ENCODE results near the gene NLK. TPM values are rescaled to one million over a fixed set of nuclear protein-coding genes. Genes with fewer than 3 reads are reported as not detected.

NLK gene
- total RNA-seq, 2 experiments from 2014 or later: 12.9 TPM

GRCh38 chr17:28038802-28039201 lies 3.7 kb upstream of the NLK start:
- ChIA-PET CTCF (no interaction called here), POLR2A (no interaction called here)

- POLR2A ChIA-PET: no interaction called here
- CTCF ChIA-PET: no interaction called here
These were observed 3.2 kb upstream of the NLK start for GRCh38 chr17:28039251-28039650.

- POLR2A ChIA-PET: no interaction called here
These were observed 2.1 kb upstream of the NLK start for GRCh38 chr17:28040406-28040805.

GRCh38 chr17:28041068-28041843 lies 1.2 kb upstream of the NLK start:
- ChIA-PET POLR2A (interaction anchor here (0.6 to 1.2 kb wide), 6 partner anchors 44 to 591 kb away, joined by 3 to 6 read pairs (median 3); partner anchors contain the start of genes IFT20 and TNFAIP1), CTCF (interaction anchor here (1.3 kb wide), 1 partner anchor 40 kb away, joined by 3 read pairs; no protein-coding TSS in a partner anchor)

More at GRCh38 chr17:28040406-28040805, 2.1 kb upstream of the NLK start:
- CTCF ChIA-PET: interaction anchor here (0.7 to 1.3 kb wide), 3 partner anchors 40 to 439 kb away, joined by 3 to 4 read pairs (median 3); no protein-coding TSS in a partner anchor

DNA sequence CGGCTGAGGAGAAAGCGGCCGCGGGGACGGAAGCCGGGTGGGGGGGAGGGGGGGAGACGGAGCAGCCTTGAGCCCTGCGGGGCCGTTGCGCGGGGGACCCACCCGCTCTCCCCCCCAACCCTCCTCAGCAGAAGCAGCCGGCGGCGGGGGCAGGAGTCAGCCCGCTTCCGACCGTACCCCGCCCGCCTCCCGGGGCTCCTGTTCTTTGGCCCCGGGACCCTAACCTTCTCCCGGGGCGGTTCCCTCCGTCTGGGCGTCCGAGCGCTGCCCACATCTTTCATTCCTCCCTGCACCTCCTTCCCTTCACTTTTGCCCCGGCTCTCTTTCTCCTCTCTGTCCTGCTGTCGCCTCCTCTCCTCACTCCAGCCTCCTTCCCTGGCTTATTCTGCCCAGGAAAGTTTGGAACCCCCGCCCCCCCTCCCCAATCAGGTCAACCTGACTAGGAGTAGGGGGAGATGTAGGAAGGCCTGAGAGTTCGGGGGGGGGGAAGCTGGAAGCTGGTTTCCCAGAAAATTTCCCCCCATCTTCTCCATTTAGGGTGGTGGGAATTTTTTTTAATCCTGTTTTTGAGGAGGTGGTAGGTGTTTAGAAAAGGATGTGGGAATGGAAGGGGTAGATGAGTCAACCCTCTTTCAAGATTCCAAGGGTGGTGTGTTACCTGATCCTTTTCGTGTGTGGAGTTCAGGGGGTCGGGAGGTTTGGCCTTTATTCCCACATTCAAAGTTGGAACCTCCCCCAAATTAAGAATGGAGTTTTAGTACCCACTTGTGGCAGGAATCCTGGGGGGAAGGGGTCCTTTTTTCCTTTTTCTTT lies 427 bp upstream of the NLK start:
- ChIA-PET CTCF (interaction anchor here (0.7 kb wide), 1 partner anchor 9 kb away, joined by 3 read pairs; no protein-coding TSS in a partner anchor), POLR2A (interaction anchor here (0.8 to 1.2 kb wide), 2 partner anchors 293 to 591 kb away, joined by 3 to 6 read pairs; partner anchors contain the start of genes IFT20 and TNFAIP1)

DNA sequence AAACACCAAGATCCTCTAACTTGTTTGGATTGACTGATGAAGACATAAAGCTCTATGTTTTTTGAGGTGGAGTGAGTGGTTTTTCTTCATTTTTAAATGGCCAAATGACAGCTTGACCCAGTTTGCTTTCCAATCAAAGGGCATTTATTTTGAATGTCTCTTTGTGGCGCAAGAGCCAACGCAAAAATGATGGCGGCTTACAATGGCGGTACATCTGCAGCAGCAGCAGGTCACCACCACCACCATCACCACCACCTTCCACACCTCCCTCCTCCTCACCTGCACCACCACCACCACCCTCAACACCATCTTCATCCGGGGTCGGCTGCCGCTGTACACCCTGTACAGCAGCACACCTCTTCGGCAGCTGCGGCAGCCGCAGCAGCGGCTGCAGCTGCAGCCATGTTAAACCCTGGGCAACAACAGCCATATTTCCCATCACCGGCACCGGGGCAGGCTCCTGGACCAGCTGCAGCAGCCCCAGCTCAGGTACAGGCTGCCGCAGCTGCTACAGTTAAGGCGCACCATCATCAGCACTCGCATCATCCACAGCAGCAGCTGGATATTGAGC lies 329 bp downstream of the NLK start:
- ChIA-PET CTCF (interaction anchor here (0.7 to 1.6 kb wide), 2 partner anchors 8 to 15 kb away, joined by 3 to 4 read pairs; no protein-coding TSS in a partner anchor), POLR2A (no interaction called here)

GRCh38 chr17:28043296-28043695 lies 819 bp downstream of the NLK start:
- ChIA-PET POLR2A (no interaction called here), CTCF (interaction anchor here (1.6 kb wide), 1 partner anchor 15 kb away, joined by 4 read pairs; no protein-coding TSS in a partner anchor)

- POLR2A ChIA-PET: no interaction called here
- CTCF ChIA-PET: interaction anchor here (1.6 kb wide), 1 partner anchor 15 kb away, joined by 4 read pairs; no protein-coding TSS in a partner anchor
These were observed 1.3 kb downstream of the NLK start for GRCh38 chr17:28043741-28044140.

DNA sequence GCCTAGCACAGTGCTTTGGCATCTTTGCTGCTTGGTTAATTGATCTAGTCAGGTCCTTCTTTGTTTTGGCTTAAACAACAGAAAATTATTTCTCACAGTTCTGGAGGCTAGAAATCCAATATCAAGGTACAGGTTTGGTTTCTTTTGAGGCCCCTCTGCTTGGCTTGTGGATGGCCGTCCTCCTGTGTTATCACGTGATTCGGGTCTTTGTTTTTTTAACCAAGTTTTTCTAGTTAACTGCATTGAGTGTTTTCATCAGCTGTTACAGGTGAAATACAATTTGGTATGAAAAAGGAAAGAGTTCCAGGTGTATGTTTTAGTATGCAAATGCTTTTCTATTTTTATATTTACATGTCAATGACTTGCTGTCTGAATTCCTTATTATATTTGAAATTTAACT lies 2.8 kb downstream of the NLK start:
- ChIA-PET POLR2A (no interaction called here), CTCF (no interaction called here)

- CTCF ChIA-PET: interaction anchor here (0.9 kb wide), 1 partner anchor 12 kb away, joined by 3 read pairs; no protein-coding TSS in a partner anchor
- POLR2A ChIA-PET: no interaction called here
These were observed 3.8 kb downstream of the NLK start for GRCh38 chr17:28046034-28046825.

GRCh38 chr17:28047806-28048205 lies 5.3 kb downstream of the NLK start:
- POLR2A ChIA-PET: no interaction called here

GRCh38 chr17:28049071-28049470 lies 6.6 kb downstream of the NLK start:
- POLR2A ChIA-PET: no interaction called here
- CTCF ChIA-PET: no interaction called here

More at GRCh38 chr17:28047806-28048205, 5.3 kb downstream of the NLK start:
- CTCF ChIA-PET: no interaction called here

GRCh38 chr17:28053044-28053670 lies 10.7 kb downstream of the NLK start:
- CTCF ChIA-PET: no interaction called here
- POLR2A ChIA-PET: no interaction called here

DNA sequence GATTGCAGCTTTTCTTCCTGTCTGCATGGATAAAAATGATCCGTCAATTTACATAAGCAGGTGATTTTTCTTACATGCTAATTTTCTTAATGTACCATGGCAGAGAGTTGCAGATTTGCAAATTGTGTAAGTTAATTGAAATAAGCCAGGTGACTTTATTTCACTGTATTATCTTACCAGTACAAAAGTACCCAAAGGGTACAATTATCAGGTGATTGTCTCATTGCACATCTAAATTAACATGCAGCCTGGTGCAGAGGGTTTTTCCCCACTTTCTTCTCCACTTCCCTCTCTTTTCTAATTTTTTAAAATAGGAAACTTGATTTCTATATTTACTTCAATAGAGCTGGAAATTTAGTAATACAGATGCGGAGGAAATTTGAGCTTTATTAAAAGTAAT lies 11.2 kb downstream of the NLK start:
- CTCF ChIA-PET: no interaction called here
- POLR2A ChIA-PET: no interaction called here

- CTCF ChIA-PET: interaction anchor here (0.7 kb wide), 1 partner anchor 644 kb away, joined by 3 read pairs; no protein-coding TSS in a partner anchor
- POLR2A ChIA-PET: no interaction called here
These were observed 13.2 kb downstream of the NLK start for GRCh38 chr17:28055546-28056275.

- CTCF ChIA-PET: no interaction called here
These were observed 13.8 kb downstream of the NLK start for GRCh38 chr17:28056276-28056620.

GRCh38 chr17:28057731-28058246 lies 15.3 kb downstream of the NLK start:
- POLR2A ChIA-PET: no interaction called here
- CTCF ChIA-PET: interaction anchor here (1.0 to 2.0 kb wide), 3 partner anchors 11 to 164 kb away, joined by 3 to 4 read pairs (median 3); no protein-coding TSS in a partner anchor

More at GRCh38 chr17:28056276-28056620, 13.8 kb downstream of the NLK start:
- POLR2A ChIA-PET: no interaction called here

GRCh38 chr17:28059675-28060074 lies 17.2 kb downstream of the NLK start:
- ChIA-PET POLR2A (no interaction called here), CTCF (no interaction called here)

Measured in activated CD8-positive, alpha-beta memory T cell treated with anti-CD3 and anti-CD28 coated beads for 36 hours (primary cell).